Right atrium auricular region (tissue), 2 donors: ENCODE data around the gene PRMT1. TPM values are rescaled to one million over a fixed set of nuclear protein-coding genes. Genes with fewer than 3 reads are reported as not detected.

Experiments
- DNase-seq: peaks from one replicate; pipeline ENCODE4 v3.0.0-alpha.2; 2019; ENCODE audit warnings: low spot score
- H3K27ac ChIP-seq, 2 donors: fragments of 200-600 bp; sonication (generic); 1 replicate in 1 of 2; 2 replicates in 1 of 2; pipeline ENCODE4 v1.5.1; 2016 to 2019
- H3K27me3 ChIP-seq, 2 donors: fragments of 200-600 bp; sonication (generic); one replicate each; pipeline versions ENCODE4 v1.5.1 to v1.6.0; 2017 to 2019
- H3K36me3 ChIP-seq: fragments of 200-600 bp; sonication (generic); one replicate; pipeline ENCODE4 v1.5.1; 2016
- H3K4me1 ChIP-seq, 2 donors: fragments of 200-600 bp; sonication (generic); one replicate each; pipeline versions ENCODE4 v1.5.1 to v1.6.0; 2017 to 2019
- H3K4me3 ChIP-seq, 2 donors: fragments of 200-600 bp; sonication (generic); 1 replicate in 1 of 2; 2 replicates in 1 of 2; pipeline ENCODE4 v1.5.1; 2017 to 2019; ENCODE audit warnings: mild to moderate bottlenecking in 1 of 2, moderate library complexity in 1 of 2
- H3K9me3 ChIP-seq, 2 donors: fragments of 200-600 bp; sonication (generic); one replicate each; pipeline ENCODE4 v1.5.1; 2019
- total RNA-seq, 2 donors: library from RNA; depleted of rRNA; stranded (reverse); fragments of >200 nt; gene quantifications; one replicate each; pipeline ENCODE4 v1.1.0, GENCODE V29; 2016
- TF ChIP-seq, protein P1 (sequence below), 2 donors: fragments of 200-600 bp; sonication (generic); IDR thresholded peaks; one replicate each; pipeline ENCODE4 v1.5.1; 2019; ENCODE audit warnings: antibody characterized with exemption in 2 of 2

Gene PRMT1
- total RNA-seq, 2 donors from 2014 or later: 187 to 192 TPM

DNA sequence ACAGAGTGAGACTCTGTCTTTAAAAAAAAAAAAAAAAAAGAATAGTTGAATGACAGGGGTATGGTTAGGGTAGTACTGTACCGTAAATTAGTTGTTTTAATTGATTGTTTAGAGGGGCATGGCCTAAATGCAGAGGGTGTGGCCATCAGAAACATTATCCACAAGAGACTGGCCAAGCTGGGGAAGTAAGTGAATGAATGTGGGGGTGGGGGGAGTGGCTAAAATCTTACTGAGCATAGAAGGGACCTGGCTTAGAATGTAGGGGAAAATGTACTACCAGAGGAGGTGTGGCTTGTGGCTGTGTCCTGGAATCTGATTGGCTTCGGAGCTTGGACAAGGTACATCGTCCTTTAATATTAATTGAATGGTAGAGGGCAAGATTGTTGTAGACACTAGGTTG, 7.6 kb upstream of the PRMT1 start:
- Histone ChIP-seq H3K36me3 (peaks cover 6% of the 10 kb centered on the region), H3K4me1 (peaks cover 0 to 28% of the 10 kb centered on the region in 2 donors), H3K27me3 (no peaks in the 10 kb centered on the region), H3K27ac (no peak overlapping the region), H3K4me3 (no peak overlapping the region), H3K9me3 (no peaks in the 10 kb centered on the region)
- TF ChIP-seq, protein P1, sequence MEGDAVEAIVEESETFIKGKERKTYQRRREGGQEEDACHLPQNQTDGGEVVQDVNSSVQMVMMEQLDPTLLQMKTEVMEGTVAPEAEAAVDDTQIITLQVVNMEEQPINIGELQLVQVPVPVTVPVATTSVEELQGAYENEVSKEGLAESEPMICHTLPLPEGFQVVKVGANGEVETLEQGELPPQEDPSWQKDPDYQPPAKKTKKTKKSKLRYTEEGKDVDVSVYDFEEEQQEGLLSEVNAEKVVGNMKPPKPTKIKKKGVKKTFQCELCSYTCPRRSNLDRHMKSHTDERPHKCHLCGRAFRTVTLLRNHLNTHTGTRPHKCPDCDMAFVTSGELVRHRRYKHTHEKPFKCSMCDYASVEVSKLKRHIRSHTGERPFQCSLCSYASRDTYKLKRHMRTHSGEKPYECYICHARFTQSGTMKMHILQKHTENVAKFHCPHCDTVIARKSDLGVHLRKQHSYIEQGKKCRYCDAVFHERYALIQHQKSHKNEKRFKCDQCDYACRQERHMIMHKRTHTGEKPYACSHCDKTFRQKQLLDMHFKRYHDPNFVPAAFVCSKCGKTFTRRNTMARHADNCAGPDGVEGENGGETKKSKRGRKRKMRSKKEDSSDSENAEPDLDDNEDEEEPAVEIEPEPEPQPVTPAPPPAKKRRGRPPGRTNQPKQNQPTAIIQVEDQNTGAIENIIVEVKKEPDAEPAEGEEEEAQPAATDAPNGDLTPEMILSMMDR (IDR thresholded peaks at IDR 0.05): no peak
- DNase-seq: no peak

DNA sequence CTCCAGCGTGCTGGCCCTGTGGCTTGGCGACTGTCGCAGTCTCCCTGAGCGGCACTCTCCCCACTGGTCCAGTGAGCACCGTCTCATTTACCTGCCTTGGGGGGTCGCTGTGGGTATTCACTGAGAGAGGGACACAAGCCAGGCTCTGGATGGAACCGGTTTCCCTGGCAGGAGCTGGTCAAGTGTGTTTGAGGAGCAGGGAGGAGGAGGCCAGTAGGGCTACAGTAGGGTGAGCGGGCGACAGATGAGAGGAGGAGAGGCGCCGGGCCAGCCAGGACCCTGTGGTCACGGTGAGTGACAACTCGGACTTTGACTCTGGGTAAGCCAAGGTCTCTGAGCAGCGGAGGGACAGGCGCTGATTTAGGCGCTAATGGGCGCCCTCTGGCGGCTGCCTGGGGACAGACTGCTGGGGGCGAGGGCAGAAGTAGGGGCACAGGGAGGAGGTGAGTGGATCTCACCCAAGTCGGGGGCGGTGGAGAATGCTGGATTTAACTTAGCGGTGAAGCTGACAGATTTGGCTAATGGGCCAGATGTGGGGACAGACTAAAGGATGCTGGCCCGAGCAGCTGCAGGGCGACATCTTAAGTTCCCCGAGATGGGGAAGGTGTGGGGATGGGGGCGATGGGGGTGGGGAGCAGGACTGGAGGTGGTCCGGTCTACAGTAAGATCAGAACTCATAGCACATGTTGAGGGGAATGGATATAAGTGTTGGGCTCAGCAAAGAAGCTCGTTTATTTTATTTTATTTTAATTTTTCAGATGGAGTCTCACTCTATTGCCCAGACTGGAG, 4.7 kb upstream of the PRMT1 start:
- H3K4me3 ChIP-seq: peak overlapping the region in 1 of 2 donors; percentile 11
- DNase-seq: peak; percentile 66

DNA sequence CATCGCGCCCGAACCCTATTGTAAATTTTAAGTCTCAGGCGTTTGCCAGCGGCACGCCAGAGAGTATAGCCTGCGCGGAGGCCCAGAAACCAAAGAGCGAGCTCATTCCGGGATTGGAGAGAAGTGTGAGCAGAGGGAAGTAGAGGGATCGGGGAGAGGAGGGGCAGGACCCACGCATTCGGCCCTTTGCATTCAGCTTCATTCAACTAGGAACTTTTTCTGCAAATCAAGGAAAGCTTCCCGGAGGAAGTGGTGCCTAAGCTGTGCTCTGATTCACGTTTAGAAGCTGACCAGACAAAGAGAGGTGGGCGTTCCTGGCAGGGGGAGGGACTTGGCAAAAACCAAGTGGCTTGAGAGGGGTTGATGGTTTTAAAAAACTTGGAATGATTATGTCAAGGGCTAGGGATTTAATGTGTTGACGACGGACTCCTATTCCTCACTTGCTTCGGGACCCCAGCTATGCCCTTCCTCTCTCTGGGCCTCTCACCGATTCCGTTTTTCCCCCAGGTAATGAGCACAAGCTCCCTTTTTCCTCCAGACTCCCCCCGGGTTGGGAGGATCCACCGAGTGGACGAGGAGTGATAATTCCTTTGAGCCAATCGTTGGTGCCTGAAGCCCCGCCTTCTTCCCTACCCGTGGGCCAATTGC, 811 bp upstream of the PRMT1 start:
- peak; percentile 92 for DNase-seq
- Histone ChIP-seq H3K9me3 (no peaks in the 10 kb centered on the region), H3K36me3 (peaks cover 5% of the 10 kb centered on the region), H3K4me3 (peak overlapping the region; percentile 8 to 43), H3K27ac (peak overlapping the region; percentile 87 to 88), H3K4me1 (peaks cover 0 to 52% of the 10 kb centered on the region in 2 donors), H3K27me3 (no peaks in the 10 kb centered on the region)
- TF ChIP-seq, protein P1 (IDR thresholded peaks at IDR 0.05): no peak

More for the DNA sequence above, 4.7 kb upstream of the PRMT1 start:
- Histone ChIP-seq H3K27ac (peak overlapping the region; percentile 33 to 36), H3K9me3 (no peaks in the 10 kb centered on the region), H3K4me1 (peaks cover 0 to 15% of the 10 kb centered on the region in 2 donors), H3K36me3 (peaks cover 6% of the 10 kb centered on the region), H3K27me3 (no peaks in the 10 kb centered on the region)
- TF ChIP-seq, protein P1 (IDR thresholded peaks at IDR 0.05): peak; percentile 91

DNA sequence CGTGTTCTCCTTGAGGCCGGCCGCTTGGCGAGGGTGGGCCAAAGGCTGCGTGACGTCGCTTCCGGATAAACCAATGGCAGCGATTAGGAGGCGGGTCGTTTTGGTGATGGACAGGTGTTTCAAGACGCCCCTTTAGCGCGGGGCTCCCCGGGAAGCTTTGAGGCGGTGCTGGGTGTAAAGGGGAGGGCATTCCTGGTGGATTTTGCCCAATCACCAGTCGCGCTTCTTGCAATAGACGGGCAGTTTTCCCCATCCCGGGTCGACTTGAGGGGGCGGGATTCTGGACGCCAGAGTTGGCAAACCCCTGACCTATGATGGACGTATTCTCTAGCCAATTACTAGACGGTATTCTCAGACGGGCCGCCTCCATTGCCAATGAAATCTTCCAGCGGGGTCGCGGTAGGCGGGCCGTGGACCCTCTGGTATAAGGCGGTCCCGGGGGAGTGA, 264 bp upstream of the PRMT1 start:
- no peaks in the 10 kb centered on the region for H3K9me3 ChIP-seq
- peaks cover 11% of the 10 kb centered on the region for H3K36me3 ChIP-seq
- peak; percentile 100 for DNase-seq
- TF ChIP-seq, protein P1 (IDR thresholded peaks at IDR 0.05): no peak
- H3K4me3 ChIP-seq: peak overlapping the region; percentile 99
- no peaks in the 10 kb centered on the region for H3K27me3 ChIP-seq
- H3K27ac ChIP-seq: peak overlapping the region; percentile 98
- H3K4me1 ChIP-seq: peaks cover 0 to 57% of the 10 kb centered on the region in 2 donors

DNA sequence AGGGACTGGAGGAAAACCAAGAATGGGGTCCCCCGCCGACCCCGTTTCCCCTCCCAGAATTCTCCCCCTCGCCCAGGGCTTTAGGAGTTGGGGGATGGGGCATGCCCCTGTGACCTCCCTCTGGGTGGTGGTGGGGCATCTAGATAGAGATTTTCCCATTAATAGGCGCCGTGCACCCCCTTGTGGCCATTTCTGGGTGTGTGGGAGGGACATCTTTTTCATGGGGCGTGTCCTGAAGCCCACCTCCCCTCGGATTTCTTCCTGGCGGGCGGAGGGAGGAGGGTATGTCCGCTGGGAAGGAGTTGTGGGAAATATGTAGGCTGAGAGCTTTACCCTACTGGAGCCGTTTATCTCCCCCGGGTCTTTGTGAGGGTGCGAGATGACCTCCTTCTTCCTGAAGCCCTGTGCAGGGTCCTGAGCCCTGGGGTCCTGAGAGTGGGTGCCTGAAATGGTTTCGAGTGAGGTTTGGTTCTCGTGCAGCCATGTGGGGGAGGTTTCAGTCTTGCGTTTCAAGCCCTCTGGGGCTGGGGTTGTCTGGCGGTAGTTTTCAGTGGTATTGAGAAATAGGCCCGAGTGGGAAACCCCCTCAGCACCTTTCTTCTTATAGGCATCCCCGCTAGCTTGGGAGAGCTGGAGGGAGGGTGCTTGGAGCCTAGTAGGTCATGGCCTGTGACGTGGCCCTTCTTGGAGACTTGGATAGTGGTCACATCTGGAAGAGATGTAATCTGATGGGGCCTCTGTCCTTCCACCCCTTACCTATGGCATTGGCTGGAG, 1.0 kb downstream of the PRMT1 start:
- Histone ChIP-seq H3K36me3 (peaks cover 23% of the 10 kb centered on the region), H3K4me1 (peaks cover 0 to 54% of the 10 kb centered on the region in 2 donors)

More for the DNA sequence above, 1.0 kb downstream of the PRMT1 start:
- TF ChIP-seq, protein P1 (IDR thresholded peaks at IDR 0.05): peak; percentile 40 to 69
- H3K9me3 ChIP-seq: no peaks in the 10 kb centered on the region
- DNase-seq: peak; percentile 75
- H3K27ac ChIP-seq: peak overlapping the region; percentile 98
- no peaks in the 10 kb centered on the region for H3K27me3 ChIP-seq
- peak overlapping the region; percentile 99 for H3K4me3 ChIP-seq
